GM11168 (cell line): ENCODE measurements around the gene CACNB4.
"Not testable (repeated sequence)": the region's sequence is repeated elsewhere in the genome, so short reads cannot be mapped to it uniquely, and the experiment has no call there.

Experiments
- in situ Hi-C: fragments of 300-500 bp; cut with MboI; formaldehyde crosslinking; loops from one replicate; pipeline ENCODE4 v1.12.0; 2022; ENCODE audit warnings: low sequenced_read_pairs; ENCODE audit not compliant: unreplicated experiment

The CACNB4 gene

DNA sequence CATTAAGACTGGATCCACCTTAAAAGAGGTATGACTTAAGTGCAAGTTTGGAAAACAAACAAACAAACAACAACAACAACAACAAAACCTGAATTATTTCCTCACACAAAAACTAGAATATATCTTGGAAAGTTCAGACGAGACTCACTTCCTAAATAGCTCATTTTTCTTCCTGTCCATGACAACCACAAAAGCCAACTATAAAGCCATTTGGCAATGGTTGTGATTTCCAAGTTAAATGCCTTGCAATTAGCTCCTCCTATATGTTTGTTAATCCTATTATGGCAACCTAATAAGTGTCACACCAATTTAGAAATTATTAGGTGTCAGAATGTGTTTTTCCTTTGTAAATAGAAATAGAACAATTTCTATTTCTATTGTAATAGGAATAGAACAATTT, 179.1 kb downstream of the CACNB4 start:
- in situ Hi-C loops: no loop called here

DNA sequence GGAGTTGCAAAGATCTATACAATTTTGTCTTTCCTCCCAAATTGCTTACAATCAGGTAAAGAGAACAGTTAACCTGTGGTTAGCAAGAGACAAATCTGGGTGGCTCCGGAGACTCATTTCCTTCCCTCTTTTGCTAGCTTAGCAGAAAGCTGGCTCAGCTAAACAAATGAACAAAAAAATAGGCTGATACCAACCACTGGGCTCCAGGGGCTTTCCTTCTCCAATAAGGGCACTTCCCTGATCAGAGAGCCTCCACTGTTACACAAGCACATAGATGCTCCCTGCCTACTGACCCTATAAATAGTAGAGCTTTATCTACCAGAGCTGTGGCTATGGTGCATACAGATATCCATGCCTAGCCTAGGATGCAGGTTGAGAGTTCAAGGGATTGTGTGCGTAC, 180.5 kb downstream of the CACNB4 start:
- in situ Hi-C loops: no loop called here

DNA sequence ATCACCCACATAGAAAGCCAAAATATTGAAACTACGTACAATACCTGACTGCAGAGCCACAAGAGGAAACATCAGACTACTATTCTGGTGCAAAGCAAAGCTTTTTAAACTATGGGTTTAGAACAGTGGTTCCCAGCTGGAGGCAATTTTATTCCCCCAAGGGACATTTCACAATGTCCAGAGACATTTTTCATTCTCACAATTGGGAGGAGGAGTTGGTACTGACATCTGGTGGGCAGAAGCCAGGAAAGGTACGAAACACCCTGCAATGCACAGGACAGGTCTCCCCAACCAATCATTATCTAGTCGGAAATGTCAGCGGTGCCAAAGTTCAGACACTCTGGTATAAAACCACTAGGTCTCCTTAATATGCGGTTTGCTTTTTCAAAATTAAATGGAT, 182.2 kb downstream of the CACNB4 start:
- in situ Hi-C loops: no loop called here

- in situ Hi-C loops: not testable (repeated sequence)
These were observed 183.2 kb downstream of the CACNB4 start for GRCh38 chr2:151915629-151916025.

DNA sequence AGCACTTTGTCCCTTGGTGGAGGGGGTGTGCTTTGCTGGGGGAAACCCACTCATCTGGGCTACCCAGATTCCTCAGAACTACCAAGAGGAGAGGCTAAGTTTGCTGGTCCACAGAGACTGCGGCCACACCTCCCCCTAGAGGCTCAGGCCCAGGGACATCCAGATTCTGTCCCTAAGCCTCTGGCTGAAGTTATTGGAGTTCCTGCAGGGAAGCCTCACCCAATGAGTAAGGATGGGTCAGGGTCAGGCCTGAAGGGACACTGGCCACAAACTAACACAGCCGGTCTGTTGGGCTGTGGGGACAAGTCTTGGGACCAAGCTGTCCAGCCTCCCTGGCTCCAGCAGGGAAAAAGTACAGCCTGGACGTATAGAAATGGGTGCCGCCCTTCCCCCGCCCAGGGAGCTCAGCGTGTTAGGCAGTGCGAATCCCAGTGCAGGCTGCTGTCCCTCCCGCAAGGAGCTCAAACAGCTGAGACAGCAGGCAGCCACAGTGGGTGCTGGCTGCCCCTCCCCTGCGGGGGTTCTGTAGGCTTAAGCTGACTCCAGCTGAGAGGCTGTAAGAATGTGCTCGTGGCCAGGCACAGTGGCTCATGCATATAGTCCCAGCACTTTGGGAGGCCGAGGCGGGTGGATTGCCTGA, 183.7 kb downstream of the CACNB4 start:
- in situ Hi-C loops: no loop called here

DNA sequence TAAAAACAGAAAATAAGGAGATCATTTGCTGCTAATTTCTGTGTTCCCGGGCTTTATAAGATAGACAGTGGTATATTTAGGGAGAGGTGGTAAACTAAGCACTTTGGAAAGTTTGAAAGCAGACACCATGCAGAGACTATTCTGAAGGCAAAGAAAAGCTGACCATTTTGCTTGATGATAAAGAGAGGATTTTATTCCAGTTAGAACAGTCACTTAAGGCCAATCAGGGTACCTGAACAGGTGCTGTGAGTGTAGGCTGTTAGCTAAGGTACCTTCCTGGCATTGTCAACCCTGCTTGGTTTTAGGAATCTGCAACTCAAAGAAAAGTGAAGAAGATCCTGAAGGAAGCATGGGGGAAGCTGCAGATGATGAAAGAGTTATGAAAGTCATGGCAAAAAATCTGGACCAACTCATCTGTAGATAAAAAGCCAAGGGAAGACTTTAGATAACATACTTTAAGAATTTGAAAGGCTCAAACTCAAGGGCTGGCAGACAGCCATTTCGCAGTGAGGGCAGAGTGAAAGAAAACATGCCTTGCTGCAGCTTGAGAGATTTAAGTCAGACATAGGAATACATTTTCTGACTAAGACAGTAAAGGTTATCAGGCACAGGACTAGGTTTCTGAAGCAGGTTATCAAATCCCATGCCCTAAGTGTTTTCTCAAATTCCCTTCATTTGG, 190.5 kb downstream of the CACNB4 start:
- in situ Hi-C loops: no loop called here

DNA sequence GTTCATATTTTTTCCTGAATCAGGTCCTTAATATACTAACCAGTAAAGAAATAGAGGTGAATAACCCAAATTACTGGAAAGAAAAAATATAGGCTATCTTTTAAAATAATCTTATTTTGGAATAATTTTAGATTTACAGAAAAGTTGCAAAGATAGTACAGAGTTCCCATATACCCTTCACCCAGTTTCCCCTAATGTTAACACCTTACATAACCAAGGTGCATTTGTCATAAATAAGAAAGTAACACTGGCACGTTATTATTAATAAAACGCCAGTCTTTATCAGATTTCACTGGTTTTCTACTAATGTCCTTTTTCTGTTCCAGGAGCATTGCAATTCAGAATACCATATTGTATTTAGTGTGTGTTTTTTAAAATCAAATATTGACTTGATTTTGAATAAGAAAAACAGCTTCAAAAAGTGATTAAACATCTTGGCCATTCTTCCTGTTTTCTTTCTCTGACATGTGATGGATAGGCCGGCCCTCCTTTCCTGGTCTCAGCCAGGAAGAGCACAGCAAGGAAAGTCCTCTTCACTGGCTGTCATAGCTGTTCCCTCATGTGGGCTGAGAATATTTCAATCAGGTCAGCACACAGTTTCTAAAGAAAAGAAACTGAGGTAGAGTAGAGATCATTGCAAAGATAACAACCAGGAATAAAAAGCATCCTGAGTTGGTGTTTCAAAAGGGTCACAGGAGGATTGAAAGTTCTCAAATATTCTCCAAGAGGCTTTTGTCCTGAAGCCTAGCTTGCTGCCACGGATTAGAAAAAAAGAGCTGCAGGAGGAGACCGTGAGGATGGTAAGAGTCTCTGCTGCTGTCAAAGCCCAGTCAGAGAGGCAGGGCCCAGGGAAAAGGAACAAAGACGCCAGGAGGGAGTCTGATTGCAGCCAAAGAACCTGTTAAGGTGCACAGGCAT, 191.3 kb downstream of the CACNB4 start:
- in situ Hi-C loops: no loop called here

- in situ Hi-C loops: no loop called here
These were observed 192.2 kb downstream of the CACNB4 start for GRCh38 chr2:151906633-151906998.

GRCh38 chr2:151905963-151906632, 192.7 kb downstream of the CACNB4 start:
- in situ Hi-C loops: no loop called here

DNA sequence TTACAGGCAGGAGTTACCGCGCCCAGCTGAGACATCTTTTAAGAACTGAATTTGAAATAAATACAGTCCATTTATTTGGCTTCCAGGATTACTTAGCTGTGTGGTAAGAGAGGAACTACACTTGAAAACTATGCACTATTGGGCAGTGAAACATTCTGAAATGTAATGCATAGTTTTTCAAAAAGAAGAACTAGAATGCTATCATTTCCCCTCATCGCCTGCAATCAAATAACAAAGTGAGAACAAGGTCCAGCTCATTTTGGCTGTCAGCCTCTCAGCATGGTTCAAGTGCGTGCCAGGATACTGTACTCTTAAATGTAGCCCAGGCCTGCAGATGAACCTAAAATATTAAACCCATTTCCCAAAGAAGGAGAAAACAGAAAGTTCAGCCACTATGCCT, 194.0 kb downstream of the CACNB4 start:
- in situ Hi-C loops: no loop called here

- in situ Hi-C loops: no loop called here
These were observed 194.8 kb downstream of the CACNB4 start for GRCh38 chr2:151904021-151904420.

DNA sequence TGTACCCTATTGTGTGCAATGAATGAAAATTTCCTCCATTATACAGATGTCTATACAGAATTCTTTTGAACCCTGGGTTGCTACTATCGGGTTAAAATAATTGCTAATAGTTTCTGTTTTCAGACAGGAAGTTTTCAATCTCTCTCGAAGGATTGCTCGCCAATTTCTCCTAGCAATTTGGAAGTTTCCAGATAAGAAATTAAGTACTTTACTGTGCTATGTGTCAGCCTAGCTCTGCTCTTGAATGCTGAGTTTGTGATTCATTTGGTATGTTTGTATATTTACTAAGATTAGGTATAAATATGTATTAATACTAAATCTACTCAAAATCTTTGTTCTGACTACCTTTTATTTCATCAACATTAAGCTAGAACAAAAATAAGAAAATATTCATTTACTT, 196.0 kb downstream of the CACNB4 start:
- in situ Hi-C loops: no loop called here

- in situ Hi-C loops: no loop called here
These were observed 198.5 kb downstream of the CACNB4 start for GRCh38 chr2:151900331-151900730.

DNA sequence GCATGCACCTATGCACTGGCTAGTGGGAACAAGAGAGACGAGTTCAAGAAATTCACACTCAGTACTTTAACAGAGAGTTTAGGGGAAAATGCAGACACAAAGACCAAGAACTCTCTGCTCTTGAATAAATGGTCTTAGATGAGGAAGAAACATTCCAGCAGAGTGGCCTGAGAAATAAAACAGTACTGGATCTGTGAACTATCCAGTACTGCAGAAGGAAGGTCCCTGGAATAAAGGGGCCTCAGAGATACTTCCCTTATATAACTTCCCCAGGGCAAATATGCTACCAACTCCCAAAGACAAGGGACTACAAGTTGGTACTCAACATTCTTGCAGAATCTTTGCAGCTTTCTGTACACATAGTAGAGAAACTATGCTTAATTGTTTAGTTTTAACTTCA, 199.7 kb downstream of the CACNB4 start:
- in situ Hi-C loops: no loop called here

- in situ Hi-C loops: no loop called here
These were observed 207.2 kb downstream of the CACNB4 start for GRCh38 chr2:151891566-151892194.

- in situ Hi-C loops: no loop called here
These were observed 211.7 kb downstream of the CACNB4 start for GRCh38 chr2:151887164-151887563.

DNA sequence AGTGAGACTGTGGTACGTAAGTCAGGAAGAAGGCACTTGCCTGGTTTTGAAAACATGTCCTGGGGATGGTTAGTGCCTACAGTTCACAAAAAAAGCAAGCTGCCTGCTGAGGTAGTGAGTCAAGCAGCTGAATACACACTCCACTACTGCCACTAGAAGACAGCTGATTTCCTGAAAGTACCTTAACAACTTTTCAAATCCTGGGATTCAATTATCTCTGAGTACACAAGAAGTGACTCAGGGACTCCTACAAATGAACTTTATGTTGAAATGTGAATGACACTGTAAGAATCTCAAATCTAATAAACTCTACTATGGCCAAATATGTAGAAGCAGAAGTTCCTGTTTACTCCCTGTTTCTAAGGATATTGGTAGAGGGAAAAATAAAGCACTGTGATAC, 212.6 kb downstream of the CACNB4 start:
- in situ Hi-C loops: no loop called here

DNA sequence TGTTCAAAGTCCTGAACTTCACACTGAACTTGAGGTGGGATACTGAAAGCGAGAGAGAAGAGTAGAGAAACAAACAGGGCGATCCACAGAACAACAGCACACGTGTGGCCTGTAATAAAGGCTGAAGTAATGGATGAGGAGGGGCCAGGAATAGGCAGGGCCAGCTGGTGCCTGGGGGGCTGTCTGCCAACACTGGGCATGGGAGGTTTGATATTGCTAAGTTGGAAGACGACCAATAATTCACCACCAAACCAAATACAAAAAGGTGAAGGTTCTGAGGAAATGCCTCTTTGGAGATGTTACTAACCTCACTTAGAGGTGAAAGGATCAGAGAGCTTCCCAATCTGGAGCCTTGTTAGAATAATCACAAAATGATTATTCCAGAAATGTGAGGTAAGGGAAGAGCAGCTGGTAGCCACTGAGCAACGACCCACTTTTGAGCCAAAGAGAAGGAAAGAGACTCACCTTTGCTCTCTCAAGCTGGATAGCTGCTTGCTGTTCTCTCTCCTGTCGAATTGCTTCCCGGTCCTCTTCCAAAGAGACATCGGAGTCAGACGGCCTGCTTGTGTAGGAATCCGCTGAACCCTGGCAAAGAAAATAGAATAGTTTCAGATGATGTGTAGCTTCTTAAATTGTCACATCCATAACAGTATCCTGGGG, 215.9 kb downstream of the CACNB4 start:
- in situ Hi-C loops: no loop called here

DNA sequence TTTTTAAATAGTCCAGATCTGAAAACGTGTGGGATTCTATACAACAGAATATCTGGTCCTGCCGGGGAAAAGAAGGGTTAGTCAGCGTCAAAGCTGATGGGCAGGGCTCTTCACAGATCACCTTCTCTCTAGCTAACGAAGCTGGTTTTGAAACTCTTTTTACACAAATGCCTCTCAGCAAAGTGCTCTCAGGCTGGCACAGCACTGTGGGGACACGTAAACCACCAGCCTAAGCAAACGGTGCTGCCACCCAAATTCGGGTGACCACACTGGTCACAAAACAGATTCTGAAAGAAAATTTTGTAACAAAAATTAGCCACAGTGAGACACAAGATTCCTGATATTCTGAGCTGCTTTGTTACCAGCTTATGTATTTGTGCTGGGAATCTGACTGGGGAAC, 217.5 kb downstream of the CACNB4 start:
- in situ Hi-C loops: no loop called here

DNA sequence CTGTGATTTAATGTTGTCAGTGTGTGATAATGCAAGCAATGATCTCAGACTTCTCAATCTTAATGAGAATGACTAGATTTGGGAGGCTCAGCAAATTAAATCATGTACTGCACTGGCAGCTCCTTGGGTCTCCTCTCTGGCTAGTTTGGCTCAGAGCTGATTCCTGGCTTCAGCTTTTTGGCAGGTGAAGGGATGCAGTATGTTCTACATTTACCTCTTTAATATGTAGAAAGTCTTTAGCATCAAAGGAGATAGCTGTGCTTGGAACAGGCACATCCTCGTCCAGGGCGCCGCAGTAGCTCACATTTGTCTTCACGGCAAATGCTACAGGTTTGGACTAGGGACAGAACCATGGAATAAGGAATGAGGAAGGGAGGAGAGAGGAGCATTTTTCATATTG, 218.3 kb downstream of the CACNB4 start:
- in situ Hi-C loops: no loop called here
